SIG-M5 treated with dmso at 0.1 percent for 504 hours (cell line): ENCODE measurements around the gene SLC2A13.
A peak's percentile ranks its signal among the peaks of the same experiment; 100 is the strongest.

Experiments used
- DNase-seq: peaks from one replicate; lab custom pipeline; 2025; ENCODE audit not compliant: unreplicated experiment; lab: John Stamatoyannopoulos, UW

SLC2A13 gene

DNA sequence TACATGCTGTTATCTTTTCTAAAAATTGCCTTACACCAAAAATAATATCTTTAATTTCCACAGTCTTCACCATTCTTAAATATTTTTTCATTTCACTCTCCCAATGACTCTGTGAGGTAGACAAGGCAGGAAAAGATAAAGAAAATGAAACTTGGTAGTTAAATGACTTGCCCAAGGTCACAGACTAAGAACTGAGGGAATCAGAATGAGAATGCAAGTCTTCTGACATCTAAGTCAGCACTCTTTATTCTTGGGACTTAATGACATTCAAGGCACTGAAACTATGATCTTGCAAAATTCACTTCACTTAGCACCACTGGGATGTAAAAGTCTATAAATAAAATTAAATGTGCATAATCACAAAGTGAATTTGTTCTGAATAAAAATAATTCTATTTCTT is 104.5 kb downstream of the SLC2A13 start:
- no peak for DNase-seq

DNA sequence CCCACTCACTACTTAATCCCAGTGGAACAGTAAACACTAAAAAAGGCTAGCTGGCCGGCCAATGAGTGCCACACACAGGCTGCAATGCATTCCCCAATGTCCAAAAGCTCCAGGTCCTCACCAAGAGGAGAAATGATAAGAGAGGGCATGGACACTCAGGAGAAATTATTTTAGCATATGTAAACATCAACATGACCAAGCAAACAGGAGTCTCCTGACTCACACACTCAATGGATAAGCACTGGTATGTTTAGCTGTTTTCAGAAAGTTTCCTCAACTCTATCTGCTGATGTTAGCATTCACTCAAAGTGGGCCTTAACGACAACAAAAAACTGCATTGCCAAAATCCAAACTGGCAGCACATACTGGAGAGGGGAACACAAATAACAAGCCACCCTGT is 105.0 kb downstream of the SLC2A13 start:
- DNase-seq: no peak

DNA sequence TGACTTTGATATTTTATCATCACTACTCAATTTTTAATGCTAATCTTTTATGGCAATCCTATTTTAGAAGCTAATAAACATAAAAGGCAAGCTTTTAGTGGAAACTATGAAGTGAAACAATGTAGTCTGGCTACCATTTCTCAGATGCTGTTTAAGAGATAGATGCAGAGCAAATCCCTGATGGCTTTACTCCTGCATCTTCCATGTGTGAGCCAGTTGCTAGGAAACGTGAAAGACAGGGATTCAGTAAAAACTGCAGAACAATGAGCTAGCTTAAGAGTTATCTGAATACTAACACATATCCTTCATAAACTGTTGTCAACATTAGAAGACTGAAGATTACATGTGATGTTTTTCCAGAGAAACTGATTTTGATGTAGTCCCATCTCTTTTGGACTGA is 112.6 kb downstream of the SLC2A13 start:
- no peak for DNase-seq

DNA sequence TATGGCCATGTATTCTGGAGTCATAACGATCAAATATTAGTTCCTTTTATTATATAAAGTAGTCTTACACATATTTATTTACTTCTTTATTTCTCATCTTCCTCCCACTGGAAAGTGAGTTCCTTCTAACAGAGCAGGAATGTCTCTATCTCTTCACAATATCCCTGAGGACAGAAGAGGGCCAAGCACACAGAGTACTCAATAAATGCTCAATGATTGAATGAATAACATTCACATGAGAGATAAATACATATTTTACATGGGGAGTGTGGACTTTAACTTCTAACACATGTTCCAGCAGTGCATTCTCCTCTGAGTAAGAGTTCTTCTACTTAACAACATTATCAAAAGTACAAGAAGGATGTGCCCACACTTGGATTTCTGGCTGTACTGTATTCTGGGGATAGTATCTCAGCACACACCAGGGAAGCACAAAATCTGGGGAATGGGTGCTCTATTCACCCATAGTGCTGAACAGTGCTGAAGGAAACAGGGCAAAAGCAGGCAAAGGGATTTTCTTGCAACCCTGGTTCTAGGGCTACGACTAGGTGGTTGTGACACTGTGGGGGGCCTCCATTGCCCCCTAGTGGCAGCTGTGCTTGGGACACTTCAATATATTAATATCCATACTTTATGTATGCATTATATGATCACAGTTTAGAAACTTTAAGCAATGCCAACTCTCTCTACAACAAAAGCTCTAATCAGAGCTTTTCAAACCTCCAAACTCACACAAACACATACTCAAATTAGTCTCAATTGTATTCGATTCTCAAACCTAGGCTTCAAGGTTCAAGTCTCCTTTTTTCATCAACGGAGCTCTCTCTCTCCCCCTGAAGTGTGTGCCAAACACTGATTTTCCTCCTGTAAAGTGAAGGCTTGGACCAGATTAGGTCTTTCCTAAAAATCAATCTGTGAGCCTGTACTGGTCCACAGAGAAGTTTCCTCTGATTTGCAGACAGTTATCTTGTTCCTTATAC is 115.5 kb downstream of the SLC2A13 start:
- DNase-seq: peak; percentile 31

DNA sequence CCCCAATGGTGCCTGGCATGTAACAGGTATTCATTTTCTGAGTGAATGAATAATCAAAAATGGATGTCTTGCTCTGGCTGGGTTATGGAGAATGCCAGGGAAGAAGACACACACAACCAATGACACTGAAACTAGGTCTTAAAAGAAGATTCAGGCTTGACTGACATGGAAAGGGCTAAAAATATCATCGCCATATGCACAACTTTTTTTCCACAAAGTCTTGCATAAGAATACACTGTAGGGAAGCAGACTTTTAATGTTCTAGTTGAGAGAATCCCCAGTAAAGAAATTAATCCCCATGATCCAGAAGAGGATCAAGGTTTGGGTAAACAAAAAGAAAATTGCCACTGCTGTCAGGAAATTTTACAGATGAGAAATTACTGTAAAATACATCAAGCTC is 116.4 kb downstream of the SLC2A13 start:
- no peak for DNase-seq

DNA sequence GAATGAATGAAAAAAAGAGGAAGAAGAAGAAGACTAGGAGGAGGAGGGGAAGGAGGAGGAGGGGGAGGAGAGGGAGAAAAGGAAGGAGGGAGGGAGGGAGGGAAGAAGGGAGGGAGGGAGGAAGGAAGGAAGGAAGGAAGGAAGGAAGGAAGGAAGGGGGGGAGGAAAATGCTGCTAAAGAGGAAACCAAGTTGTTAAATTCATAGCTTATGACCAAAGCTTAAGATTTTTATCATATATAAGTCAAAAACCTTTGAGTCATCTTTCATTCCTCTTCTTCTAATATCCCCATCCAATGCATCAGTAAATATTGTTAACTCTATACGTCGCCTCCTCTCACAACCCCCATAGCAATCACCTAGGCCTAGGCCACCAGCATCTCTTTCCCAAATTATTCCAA is 117.3 kb downstream of the SLC2A13 start:
- no peak for DNase-seq

DNA sequence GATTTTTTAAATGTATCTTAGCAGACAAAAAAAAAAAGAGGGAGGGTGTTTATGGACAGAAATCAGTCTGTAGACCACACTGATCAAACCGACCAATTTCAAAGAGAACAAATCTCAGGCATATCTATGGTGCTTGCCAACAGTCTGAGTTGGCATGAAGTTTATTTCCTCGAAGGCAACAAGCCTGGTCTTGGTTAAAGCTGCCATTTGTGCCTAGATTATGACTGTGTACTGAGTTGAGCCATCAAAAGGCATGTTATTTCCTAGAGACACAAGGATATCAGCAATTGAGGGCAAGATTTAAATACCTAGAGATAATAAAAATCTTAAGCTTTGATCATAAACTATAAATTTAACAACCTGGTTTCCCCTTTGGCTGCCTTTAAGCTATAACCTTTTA is 119.2 kb downstream of the SLC2A13 start:
- no peak for DNase-seq

DNA sequence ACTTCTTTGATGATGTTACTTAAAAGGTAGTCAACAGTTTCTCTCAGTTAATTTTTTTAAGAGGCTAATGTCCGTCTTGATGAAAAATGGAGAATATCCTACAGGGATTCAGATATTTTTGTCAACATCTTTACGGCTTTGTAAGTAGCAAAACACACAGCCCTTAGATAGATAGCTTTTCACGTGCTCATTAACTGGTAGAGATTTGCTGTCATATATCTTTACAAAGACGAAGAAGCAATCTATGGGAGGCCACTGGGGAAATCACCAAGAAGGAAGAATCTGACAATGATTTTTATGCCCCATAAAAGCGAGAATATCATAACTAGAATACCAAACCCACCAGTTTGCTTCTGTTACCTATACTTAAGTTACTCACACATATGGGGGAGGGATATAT is 121.2 kb downstream of the SLC2A13 start:
- no peak for DNase-seq

DNA sequence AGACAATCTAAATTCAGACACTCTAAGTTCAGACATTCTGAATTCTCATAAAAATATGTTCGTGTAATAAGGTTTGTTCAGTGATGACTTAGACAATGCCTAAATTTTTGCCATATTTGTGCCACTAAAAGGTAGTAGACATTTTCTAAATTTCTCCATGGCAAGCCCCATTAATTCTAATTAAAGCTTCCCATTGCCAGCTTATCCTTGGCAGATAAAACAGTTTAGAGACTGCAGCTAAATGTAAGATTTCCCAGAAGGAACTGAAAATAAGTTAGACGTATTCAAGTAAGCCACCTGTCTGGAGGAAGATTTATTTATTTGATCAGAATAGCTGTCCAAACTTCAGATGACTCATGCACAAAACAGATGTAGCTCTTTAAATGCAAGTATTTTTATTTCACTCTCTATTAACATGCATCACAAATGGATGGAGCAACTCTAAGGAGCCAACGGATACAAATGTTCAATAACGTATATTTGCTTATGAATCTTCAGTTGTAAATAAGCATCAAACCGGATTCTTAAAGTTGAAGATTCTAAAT is 130.4 kb downstream of the SLC2A13 start:
- DNase-seq: no peak

DNA sequence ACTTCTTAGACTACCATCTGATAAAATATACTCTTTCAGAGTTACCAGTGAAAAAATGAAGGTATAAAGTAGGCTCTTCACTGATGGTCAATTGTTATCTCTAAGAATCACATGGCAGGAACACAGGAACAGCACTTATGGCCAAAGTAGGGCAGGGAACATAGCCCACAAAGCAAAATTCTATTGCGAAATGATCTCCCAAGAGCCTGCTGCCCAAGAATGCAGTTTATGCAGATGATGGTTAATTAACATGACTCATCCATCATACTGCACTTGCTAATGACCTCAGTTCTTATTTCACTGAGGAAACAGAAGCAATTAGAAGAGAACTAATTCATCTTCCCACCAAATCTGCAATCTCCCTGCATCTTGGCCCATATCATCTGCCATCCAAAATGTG is 133.8 kb downstream of the SLC2A13 start:
- peak; percentile 61 for DNase-seq

DNA sequence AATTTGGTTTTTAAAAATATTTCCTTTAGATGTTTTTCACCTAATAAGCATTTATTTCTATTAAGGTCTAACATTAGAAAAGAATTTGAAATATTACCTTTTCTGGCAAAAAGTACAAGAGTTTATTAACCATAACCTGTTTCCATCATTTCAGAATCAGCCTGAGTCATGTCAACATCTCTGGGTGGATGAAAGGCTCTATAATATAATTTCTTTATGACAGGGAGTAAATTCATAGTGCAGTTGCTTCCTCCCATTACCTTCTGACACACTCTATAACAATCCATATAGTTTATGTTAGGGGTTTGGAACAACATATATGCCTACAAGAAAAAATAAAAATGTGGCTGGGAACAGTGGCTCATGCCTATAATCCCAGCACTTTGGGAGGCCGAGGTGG is 134.5 kb downstream of the SLC2A13 start:
- no peak for DNase-seq

DNA sequence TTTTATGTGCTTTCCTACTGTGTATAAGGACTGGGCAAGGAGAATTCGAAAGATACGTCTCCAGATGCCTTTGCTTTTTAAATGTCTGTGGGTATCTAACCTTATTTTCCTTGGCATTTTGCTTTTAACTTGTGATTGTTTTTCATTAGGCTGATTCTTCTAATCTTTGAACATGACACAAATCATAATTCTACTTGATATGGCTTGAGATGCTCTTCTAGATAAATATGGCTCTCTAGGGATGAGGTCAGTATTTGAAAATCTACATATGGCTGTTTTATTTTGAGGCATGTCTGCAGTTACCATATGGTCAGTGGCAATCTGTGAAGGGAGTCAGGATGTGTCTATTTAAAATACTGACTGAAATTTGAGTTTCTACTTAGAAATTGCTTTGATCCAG is 139.2 kb downstream of the SLC2A13 start:
- no peak for DNase-seq

DNA sequence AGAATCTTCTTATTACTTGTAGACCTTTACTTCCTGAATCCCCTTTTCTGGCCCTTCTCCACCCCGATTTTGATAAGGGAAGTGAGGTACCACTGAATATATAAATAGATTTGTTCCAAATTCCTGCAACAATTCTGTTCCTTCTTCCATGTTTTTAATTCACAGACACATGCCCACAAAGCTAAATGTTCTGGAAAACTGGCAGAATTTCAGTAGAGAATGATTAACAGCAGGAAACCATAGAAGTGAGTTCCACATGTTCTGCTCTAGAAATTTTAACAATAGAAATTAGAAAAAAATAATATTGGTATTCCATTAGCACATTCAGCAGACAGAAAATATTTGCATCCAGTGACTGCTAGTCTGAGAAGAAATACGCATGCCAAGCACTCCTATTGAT is 139.6 kb downstream of the SLC2A13 start:
- no peak for DNase-seq

DNA sequence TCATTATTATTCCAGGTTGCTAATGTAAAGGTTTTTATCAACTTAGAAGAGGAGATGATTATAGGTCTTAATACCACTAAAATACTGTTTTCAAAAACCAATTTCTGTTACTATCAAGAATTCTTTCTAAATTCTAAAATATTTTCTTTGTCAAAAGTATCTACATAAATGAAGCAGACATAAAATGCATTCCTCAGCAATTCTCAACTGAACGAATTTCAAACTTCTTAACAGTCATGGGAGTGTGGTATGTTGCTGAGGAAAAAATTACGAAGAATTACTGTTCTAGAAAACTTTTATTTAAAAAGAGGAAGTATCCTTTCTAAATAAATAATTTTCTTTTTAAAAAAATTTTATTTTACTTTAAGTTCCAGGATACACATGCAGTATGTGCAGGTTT is 146.4 kb downstream of the SLC2A13 start:
- no peak for DNase-seq

DNA sequence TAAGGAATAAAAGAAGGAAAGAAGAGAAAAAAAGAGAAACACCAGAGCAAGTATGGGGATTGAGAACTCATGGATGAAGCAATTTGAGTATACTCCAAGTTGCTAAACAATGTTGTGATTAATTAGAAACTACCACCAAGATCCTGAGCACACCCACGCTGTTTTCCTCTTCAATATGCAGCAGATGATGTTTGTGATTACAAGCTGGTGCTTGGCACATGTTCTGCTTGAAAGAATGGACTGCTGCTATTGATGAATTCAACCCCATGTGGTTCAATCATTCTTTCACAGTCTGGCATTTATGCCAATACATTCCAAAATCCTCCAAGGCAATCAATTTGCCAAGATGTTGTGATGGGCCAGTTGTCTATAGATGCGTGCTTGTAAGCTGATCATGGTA is 146.8 kb downstream of the SLC2A13 start:
- no peak for DNase-seq

DNA sequence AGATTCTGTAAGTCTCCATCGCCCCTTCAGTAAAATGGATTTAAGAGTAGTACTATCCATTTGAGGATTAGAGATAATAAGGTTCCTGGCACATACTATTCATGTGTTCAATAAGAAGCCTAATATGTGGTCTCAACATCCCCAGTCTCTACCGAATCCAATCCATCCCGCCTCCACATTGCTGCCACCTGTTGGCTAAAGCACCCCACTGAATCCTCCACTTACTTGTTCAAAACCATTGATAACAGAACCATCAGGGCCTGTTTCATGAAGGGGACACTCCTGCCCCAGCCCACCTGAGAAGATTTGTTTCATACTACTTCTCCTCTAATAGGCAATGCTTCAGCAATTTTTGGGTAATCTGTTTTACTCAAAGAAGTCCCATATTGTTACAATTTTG is 147.5 kb downstream of the SLC2A13 start:
- DNase-seq: peak; percentile 10

DNA sequence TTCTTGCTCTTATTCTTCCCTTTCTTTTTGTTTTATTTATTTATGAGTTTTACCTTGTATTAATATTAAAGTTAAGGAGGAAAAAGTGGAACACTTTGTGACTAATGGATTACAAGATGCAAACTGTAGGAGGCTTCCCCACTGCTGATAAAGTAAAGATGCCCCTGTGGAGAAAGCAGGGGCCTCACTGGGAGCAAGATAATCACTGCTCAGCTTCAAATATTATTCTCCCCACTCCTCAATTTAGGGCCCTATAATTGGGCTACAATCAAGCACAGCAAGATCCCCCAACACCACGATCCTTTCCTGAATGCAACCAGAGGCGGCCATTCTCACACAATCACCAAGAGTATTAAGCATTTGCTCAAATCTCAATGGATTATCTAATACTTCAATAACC is 149.2 kb downstream of the SLC2A13 start:
- no peak for DNase-seq

DNA sequence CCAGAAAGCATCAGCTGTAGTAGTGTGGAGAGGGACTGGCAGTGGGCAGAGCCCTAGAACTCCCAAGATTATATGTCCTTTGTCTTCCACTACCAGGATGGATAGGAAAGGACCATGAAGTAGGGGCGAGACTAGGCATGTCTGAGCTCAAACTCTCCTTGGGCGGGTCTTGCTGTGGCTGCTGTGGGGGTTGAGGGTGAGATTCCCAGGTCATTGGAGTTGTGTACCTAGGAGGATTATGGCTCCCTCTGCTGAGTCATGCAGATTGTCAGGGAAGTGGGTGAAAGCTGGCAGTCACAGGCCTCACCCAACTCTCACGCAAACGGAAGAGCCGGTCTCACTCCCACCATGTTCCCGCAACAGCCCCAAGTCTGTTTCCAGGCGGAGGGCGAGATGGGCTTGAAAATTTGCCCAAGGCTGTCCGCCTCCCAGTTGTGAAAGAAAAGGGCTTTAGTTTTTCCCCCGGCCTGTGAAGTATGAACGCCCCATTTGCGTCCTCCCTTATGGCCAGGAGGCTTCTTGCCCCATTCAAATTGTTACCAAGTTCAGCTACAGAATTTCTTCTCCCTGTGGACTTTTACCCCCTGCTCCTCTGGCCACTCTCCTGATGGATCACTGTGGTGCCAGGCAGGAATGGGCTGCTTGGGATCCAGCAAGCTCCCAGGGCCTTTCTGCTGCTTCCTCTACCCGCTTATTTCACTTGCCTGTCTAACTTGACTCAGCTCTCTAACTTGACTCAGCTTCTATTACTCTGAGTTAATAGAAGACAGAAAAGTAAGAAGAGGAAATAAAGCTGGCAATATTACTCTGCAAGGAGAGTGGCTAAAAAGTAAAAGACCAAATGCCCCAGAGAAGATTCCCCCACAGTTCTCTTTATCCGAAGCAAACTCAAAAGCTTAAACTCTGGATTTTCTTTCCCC is 159.3 kb downstream of the SLC2A13 start:
- DNase-seq: no peak

DNA sequence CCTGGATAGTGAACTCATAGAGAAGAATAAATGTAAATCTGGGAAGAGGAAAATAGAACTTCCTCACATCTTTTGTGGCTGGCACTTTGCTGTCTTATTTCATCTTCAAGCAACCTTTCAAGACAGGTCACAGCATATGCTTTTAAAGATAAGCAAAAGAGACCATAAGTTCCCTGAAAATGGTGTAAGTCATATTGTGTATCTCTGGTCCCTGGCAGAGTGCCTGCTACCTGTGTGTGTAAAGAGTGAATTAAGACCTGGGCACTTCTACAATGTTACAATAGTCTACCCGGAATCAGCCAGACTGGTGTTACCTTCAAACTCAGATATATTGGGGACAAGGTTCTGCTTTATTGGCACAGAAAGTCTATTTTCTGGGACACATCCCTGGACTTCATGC is 168.8 kb downstream of the SLC2A13 start:
- no peak for DNase-seq

DNA sequence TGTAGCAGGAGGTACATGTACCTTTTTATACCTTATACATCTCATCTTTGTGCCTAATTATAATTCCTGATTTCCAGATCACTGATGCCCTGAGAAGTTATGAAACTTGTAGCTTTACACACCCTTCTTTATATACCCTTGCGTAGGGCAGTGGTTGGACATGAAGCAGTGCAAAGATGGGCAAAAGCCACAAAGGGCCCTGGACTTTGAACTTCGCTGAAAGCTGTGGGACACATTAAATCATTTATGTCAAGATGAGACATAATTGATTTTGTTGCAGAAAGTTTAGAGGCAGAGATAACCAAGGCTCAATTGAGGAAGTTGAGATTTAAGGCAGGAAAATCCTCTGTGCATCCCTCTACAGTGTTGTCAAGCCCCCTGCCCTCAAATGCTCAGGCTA is 170.0 kb downstream of the SLC2A13 start:
- no peak for DNase-seq

DNA sequence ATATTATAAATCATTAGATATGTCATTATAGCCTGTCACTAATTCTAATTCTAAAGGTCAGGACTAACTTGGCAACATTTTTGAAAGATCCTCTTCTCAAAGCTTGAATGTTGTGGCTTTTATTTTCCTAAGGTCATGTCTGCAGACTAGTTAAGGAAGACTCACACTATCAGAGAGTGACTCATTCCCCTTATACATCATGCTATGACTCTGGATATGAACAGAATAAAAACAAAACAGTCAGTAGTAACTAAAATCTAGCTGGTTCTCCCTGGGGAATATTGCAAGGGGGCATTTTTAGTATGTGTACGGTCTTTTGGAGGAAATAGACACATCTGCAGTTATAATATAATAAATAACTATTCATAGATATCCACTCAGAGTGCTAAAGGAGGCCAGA is 170.6 kb downstream of the SLC2A13 start:
- no peak for DNase-seq

DNA sequence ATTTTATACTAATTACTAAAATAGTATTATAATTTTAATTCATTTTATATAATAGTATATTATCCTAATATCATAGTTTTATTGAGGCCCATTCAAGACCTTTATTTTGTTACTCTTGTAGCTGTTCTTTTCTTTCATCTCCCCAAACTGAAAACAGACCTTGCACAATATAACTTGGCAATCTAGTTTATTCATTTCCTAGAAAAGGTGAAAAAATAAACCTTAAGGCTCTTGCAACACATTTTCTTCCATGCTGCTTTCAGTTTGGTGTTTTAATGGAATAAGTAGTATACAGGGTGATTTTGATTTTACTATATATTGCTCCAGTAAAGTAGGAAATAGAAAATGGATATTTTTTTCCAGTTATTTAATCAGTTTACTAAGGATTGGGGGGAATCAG is 174.0 kb downstream of the SLC2A13 start:
- DNase-seq: peak; percentile 21
